ENCODE measurements around the gene PSMA3.

- TF ChIP-seq CTCF (tag by site-specific recombination; IDR thresholded peaks at IDR 0.05) (no peak), ZNF639 (tag by site-specific recombination; IDR thresholded peaks at IDR 0.05) (no peak), ZBTB20 (tag by site-specific recombination; IDR thresholded peaks at IDR 0.05) (no peak), ZIC2 (tag by site-specific recombination; IDR thresholded peaks at IDR 0.05) (no peak), ZSCAN16 (tag by site-specific recombination; IDR thresholded peaks at IDR 0.05) (no peak)
These were observed 46.6 kb upstream of the PSMA3 start for GRCh38 chr14:58198086-58198485.

Measured in HEK293 (cell line).